ENCODE results near the gene UBE2D2.

Gene UBE2D2

DNA sequence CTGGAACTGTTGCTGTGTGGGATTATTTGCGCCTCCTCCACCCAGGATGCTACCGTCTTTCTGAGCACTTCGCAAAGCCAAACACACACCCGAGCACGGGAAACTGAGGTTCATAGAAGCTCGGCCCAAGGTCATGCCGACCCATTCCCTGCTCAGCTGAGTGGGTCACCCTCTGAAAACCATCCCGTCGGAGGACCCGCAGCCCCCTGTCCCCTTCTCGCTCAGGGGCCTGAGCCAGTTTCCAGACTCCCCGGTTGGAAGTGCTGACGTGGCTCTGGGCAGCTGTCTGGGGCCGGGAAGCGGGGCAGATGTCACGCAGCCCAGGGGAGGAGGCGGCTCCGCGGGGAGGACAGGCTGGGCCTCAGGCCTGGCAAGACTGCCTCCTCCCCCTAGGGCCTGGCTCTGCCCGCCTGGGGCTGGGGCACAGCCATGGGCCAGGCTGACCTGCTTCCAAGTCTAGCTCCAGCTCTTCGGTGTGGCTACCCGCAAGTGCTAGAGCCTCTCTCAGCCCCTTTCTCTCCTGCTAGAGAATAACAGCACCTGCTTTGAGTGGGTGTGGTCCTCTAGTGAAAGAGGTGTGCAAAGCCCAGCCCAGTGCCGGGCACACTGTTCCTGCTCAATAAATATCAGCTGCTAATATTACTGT lies 77.1 kb downstream of the UBE2D2 start:
- Histone ChIP-seq H3K4me3 (ENCODE audit: low read length) (peak overlapping the region; percentile 74), H3K4me1 (ENCODE audit: control insufficient read depth, insufficient read depth, low read length) (peaks cover 59% of the 10 kb centered on the region), H3K27me3 (replicated peaks; ENCODE audit: control insufficient read depth, insufficient read depth, low read length) (no peaks in the 10 kb centered on the region), H3K9ac (ENCODE audit: low read length) (peak overlapping the region; percentile 91), H3K36me3 (ENCODE audit: control insufficient read depth, insufficient read depth, low read length, severe bottlenecking) (no peaks in the 10 kb centered on the region), H3K9me3 (ENCODE audit: control insufficient read depth, low read length) (no peaks in the 10 kb centered on the region)
- DNase-seq (ENCODE audit: low read depth), result peak; percentile 82

DNA sequence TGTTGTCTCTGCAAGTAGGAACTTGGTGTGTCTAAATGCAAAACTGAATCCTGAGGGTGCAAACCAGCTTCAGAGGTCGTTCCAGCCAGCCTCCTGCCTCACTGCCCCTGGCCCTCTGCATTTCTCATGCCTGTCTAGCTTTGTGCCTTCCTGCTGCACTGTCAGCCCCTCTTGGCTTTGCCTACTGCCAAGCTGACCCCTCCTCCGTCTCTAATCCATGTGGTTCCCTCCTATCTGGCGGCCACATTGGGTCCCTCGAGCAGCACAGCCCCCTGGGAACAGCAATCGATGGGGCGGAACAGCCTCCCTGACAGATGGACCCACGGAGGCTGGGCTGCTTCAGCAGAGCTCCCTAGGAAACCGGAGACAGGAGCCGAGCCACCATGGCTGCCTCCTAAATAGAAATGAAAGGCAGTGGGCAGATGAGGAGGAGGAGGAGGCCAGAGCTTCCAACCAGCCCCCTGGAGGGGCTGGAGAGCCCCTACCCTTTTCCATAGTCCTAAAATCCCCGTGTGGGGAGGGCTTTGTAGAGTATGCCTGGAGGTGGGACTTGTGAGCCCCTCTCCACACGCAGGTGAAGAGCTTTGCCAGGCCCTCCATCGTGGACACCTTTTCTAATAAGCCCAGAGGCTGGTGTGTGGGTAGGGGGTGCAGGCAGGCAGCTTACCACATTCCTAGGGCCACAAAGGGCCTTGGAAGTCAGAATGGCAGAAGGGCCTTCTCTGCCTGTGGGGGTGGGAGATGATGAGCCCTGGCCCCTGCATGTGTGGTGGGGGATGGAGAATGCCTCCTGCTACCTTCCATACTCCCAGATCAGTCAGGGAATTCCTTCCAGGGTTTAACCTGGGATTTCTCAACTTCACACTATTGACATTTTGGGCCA lies 77.8 kb downstream of the UBE2D2 start:
- H3K9ac ChIP-seq (ENCODE audit: low read length), result peak overlapping the region; percentile 91
- H3K9me3 ChIP-seq (ENCODE audit: control insufficient read depth, low read length), result no peaks in the 10 kb centered on the region
- no peaks in the 10 kb centered on the region for H3K27me3 ChIP-seq (replicated peaks; ENCODE audit: control insufficient read depth, insufficient read depth, low read length)
- DNase-seq (ENCODE audit: low read depth), result no peak
- no peaks in the 10 kb centered on the region for H3K36me3 ChIP-seq (ENCODE audit: control insufficient read depth, insufficient read depth, low read length, severe bottlenecking)
- peaks cover 65% of the 10 kb centered on the region for H3K4me1 ChIP-seq (ENCODE audit: control insufficient read depth, insufficient read depth, low read length)
- peak overlapping the region; percentile 74 for H3K4me3 ChIP-seq (ENCODE audit: low read length)

DNA sequence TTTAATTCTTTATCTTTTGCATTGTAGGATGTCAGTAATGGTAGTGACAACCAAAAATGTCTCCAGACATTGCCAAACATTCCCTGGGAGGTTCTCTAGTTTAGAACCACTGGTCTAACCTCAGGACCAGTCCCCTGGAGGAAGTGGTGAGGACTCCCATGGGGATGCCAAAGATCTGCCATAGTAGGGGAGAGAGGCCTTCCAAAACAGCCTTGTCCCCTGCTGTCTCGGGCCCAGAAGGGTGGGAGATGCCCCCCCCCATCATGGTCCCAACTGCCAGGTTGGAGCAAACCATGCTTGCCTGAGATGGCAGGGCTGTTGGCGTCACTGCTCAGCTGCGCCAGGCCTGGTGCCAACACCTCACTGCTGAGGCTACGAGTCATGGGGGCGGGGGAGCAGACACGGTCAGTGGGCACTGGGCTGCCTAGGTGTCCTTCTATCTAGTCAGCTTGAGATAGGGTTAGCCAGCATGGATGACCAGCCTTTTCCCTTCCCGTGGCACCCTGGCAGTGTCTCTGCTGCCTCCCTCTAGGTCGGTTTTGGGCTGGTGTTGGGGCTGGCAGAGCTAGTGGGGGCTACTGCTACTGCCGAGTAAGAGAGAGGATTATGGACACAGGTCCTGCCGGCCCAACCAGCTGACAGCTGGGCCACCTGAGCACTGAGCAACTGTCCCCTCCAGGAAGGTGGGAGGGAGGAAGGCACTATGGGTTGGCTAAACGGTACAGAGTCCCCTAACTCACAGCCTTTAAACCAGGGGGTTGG lies 78.7 kb downstream of the UBE2D2 start:
- Histone ChIP-seq H3K27me3 (replicated peaks; ENCODE audit: control insufficient read depth, insufficient read depth, low read length) (no peaks in the 10 kb centered on the region), H3K4me1 (ENCODE audit: control insufficient read depth, insufficient read depth, low read length) (peaks cover 65% of the 10 kb centered on the region), H3K9me3 (ENCODE audit: control insufficient read depth, low read length) (no peaks in the 10 kb centered on the region), H3K9ac (ENCODE audit: low read length) (peak overlapping the region; percentile 22), H3K4me3 (ENCODE audit: low read length) (no peak overlapping the region), H3K36me3 (ENCODE audit: control insufficient read depth, insufficient read depth, low read length, severe bottlenecking) (no peaks in the 10 kb centered on the region)
- DNase-seq (ENCODE audit: low read depth), result no peak

DNA sequence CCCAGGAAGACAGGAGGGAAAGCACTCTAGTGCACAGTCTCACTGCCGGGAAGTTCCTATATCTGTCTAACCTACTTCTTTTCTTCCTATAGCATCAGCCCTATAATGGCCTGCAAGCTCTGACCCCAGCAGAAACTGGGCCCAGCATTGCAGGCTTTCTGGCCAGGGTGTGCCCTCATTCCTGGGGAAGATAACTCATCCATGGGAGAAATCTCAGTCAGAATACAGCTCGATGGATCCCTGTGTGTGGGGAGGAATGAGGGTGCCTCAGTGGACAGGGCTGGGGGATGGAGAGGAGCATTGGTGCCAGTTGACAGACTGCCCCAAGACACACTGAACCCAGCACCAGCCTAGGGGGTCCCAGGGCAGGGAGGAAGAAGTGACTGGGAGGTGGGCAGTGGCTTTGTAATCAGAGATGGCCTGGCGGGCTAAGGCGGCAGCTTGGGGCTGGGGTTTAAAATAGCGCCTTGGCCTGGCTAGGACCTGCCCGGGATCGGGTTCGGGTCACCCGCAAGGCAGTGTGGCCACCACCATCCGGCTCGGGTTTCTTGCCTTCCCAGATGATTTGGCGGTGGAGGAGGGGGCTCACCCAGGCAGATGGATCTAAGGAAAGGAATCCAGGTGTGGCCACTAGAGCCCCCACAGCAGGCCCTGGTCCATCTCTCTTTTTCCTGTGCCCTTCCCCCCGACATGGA lies 79.4 kb downstream of the UBE2D2 start:
- H3K4me1 ChIP-seq (ENCODE audit: control insufficient read depth, insufficient read depth, low read length), result peaks cover 61% of the 10 kb centered on the region
- no peaks in the 10 kb centered on the region for H3K36me3 ChIP-seq (ENCODE audit: control insufficient read depth, insufficient read depth, low read length, severe bottlenecking)
- H3K4me3 ChIP-seq (ENCODE audit: low read length), result no peak overlapping the region
- no peaks in the 10 kb centered on the region for H3K27me3 ChIP-seq (replicated peaks; ENCODE audit: control insufficient read depth, insufficient read depth, low read length)
- H3K9me3 ChIP-seq (ENCODE audit: control insufficient read depth, low read length), result no peaks in the 10 kb centered on the region
- H3K9ac ChIP-seq (ENCODE audit: low read length), result peak overlapping the region; percentile 22
- no peak for DNase-seq (ENCODE audit: low read depth)

DNA sequence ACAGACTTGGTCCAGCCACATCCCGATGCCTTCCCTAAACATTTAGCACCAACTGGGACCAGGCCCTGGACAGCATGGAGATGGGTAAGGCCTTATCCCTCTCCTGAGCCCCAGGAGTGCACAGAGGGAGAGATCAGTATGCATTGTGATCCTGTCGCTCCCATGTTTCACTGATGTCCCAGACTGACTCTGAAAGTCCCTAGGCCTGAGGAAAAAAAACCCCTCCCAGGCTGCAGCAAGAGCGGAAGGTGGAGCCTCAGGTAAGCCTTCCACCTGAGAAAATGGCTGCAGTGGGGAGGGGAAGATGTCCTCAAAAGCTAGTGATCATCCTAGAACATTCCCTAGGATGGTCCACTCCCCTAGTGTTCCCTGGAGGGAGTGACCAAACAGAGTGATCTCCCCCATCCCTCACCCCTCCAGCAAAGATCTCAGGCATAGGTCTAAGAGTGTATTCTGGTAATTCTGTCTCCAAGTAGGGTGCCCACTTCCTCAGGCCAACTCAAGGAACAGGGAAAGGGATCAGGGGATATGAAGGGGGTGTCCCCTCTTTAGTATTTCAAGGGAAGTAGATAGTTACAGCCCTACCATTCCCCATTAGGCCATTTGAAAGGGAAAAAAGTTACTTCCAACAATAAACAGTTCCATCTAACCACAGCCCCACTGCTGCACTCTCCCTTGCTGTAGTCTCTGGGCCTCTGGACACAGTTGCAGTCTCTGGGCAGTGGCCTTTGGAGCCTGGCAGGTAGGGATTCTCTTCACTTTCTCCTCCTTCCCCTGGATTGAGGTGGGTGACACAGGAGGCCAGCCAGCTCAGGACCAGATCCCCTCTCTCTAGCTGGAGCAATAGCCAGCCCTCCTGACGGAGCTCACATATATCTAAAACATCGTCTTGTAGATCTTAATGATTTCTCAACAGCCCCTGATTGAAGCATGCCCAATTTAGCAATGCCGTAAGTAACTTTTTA lies 80.3 kb downstream of the UBE2D2 start:
- Histone ChIP-seq H3K36me3 (ENCODE audit: control insufficient read depth, insufficient read depth, low read length, severe bottlenecking) (no peaks in the 10 kb centered on the region), H3K9me3 (ENCODE audit: control insufficient read depth, low read length) (no peaks in the 10 kb centered on the region), H3K9ac (ENCODE audit: low read length) (no peak overlapping the region), H3K27me3 (replicated peaks; ENCODE audit: control insufficient read depth, insufficient read depth, low read length) (no peaks in the 10 kb centered on the region), H3K4me3 (ENCODE audit: low read length) (no peak overlapping the region), H3K4me1 (ENCODE audit: control insufficient read depth, insufficient read depth, low read length) (peaks cover 53% of the 10 kb centered on the region)
- DNase-seq (ENCODE audit: low read depth), result no peak

DNA sequence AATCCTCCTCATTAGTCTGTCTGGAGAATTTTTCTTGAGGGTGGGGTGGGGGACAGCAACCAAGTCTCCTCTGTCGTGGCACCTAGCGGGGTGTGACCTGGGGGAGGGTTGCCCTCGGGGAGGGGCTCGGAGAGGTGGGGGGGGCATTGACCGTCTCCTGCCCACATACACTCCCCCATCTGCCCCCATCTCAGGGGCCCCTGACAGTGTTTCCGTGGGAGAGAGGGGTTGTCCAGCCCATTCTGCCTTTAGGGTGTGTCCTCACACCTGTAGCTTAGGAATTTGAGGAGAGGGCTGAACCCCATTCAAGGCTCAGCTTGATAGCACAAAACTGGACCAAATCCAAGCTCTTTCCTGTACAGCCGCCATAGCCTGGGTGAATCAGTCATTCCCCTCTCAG lies 81.1 kb downstream of the UBE2D2 start:
- H3K4me1 ChIP-seq (ENCODE audit: control insufficient read depth, insufficient read depth, low read length), result peaks cover 48% of the 10 kb centered on the region

DNA sequence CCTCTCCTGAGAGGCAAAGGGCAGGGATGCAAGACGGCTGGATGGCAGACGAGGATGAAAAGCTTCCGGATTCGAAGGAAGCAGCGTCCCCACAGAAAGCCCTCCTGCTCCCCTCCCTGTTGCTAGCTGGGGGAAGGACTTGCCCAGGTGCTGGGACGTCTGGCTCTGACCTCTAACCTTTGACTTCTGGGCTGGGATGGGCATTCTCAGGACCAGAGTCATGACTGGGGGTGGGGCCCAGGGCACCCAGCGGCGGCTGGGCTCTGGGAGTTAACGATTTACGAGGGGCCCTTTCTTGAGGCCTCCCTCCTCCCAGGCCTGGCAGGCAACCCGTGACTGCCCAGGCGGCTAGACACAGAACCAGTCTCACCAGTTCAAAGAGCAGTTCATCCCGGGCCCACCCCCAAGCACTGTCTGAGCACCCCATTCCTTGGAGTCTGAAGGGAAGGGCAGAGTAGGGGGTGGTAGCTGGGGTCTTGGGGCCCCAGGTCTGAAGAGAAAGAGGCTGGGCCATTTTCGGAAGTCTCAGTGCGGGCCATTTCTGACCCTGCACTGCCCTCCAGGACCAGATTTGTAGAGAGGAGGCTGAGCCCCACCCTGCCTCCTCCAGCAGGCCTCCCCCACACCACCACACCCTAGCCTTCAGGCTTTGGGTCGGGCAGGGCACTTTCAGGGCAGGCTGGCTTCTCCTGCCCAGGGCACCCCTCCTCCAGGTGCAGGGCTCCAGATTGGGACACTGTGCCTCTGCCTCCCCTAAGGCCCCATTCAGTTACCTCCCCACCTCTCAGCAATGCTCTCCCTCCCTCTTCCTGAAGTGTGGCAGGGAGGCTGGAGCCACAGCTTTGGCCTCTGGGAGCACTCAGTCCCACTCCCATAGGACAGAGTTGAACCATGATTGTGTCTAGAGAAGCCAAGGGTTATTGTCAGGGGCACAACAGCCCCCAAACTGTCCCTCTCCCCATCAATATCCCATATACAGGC lies 82.0 kb downstream of the UBE2D2 start:
- H3K4me3 ChIP-seq (ENCODE audit: low read length), result no peak overlapping the region
- H3K27me3 ChIP-seq (replicated peaks; ENCODE audit: control insufficient read depth, insufficient read depth, low read length), result no peaks in the 10 kb centered on the region
- no peaks in the 10 kb centered on the region for H3K9me3 ChIP-seq (ENCODE audit: control insufficient read depth, low read length)
- peaks cover 49% of the 10 kb centered on the region for H3K4me1 ChIP-seq (ENCODE audit: control insufficient read depth, insufficient read depth, low read length)
- peak overlapping the region; percentile 27 for H3K9ac ChIP-seq (ENCODE audit: low read length)
- no peak for DNase-seq (ENCODE audit: low read depth)
- no peaks in the 10 kb centered on the region for H3K36me3 ChIP-seq (ENCODE audit: control insufficient read depth, insufficient read depth, low read length, severe bottlenecking)

More for the DNA sequence above, 81.1 kb downstream of the UBE2D2 start:
- no peak overlapping the region for H3K9ac ChIP-seq (ENCODE audit: low read length)
- DNase-seq (ENCODE audit: low read depth), result no peak
- no peak overlapping the region for H3K4me3 ChIP-seq (ENCODE audit: low read length)
- no peaks in the 10 kb centered on the region for H3K27me3 ChIP-seq (replicated peaks; ENCODE audit: control insufficient read depth, insufficient read depth, low read length)
- H3K36me3 ChIP-seq (ENCODE audit: control insufficient read depth, insufficient read depth, low read length, severe bottlenecking), result no peaks in the 10 kb centered on the region
- H3K9me3 ChIP-seq (ENCODE audit: control insufficient read depth, low read length), result no peaks in the 10 kb centered on the region

DNA sequence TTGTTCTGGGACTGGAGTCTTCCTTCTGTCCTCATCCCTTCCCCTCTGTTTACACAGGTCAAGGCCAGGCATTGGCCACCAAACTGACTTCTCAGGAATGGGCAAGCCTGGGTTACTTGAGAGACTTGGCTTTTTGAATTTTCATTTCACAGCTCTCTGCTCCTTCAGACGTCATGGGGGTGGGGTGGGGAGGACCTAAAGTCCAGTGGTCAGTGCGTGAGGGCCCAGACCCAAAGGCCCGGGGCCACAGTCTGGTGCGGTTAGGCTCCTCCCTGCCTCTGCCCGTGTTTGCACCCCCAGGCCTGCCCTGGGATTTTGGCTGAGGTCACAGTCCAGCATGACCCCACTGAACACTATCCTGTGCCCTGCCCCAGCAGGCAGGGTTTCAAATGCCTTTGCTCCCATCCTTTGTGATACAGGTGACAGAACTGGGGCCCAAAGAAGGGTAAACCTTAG lies 82.9 kb downstream of the UBE2D2 start:
- H3K9ac ChIP-seq (ENCODE audit: low read length), result peak overlapping the region; percentile 27
- no peaks in the 10 kb centered on the region for H3K36me3 ChIP-seq (ENCODE audit: control insufficient read depth, insufficient read depth, low read length, severe bottlenecking)
- no peak for DNase-seq (ENCODE audit: low read depth)
- no peaks in the 10 kb centered on the region for H3K27me3 ChIP-seq (replicated peaks; ENCODE audit: control insufficient read depth, insufficient read depth, low read length)
- no peak overlapping the region for H3K4me3 ChIP-seq (ENCODE audit: low read length)
- peaks cover 41% of the 10 kb centered on the region for H3K4me1 ChIP-seq (ENCODE audit: control insufficient read depth, insufficient read depth, low read length)
- H3K9me3 ChIP-seq (ENCODE audit: control insufficient read depth, low read length), result no peaks in the 10 kb centered on the region

DNA sequence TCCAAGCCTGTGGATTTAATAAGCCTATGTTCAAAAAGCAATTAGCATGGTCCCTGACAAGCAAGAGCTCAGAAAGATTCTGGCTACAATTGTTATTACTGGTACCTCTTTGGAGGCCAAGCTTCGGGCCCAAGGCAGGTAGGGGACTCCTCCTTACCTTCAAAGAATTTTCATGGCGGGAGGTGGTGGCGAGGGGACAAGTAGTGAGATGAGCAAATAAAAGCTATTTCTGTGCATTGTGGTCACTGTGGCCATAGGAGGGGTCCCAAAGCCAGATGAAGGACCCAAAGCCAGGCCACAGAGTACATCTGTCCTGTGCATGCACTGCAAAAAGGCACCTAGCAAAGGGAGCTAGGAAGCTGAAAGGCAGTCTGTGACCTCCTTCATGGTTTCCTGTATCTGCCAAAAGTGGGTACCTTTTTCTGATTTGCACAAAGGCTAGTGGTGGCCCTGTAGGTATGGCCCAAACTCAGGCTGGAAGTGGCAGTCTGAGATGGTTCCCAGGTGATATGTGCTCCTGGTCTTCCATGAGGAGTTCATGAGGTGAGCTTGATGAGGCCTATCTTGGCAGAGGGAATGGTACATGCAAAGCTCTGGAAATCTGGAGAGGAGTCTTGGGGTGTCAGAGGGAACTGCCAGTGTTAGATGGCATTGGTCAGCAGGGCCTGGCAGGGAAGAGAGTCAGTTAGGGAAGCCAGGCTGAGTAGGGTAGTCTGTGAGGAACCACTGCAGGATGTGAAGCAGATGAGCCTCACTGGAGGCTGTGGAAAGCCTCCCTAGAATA lies 83.7 kb downstream of the UBE2D2 start:
- DNase-seq (ENCODE audit: low read depth), result no peak
- H3K9me3 ChIP-seq (ENCODE audit: control insufficient read depth, low read length), result no peaks in the 10 kb centered on the region
- no peak overlapping the region for H3K4me3 ChIP-seq (ENCODE audit: low read length)
- no peaks in the 10 kb centered on the region for H3K27me3 ChIP-seq (replicated peaks; ENCODE audit: control insufficient read depth, insufficient read depth, low read length)
- peaks cover 33% of the 10 kb centered on the region for H3K4me1 ChIP-seq (ENCODE audit: control insufficient read depth, insufficient read depth, low read length)
- H3K36me3 ChIP-seq (ENCODE audit: control insufficient read depth, insufficient read depth, low read length, severe bottlenecking), result no peaks in the 10 kb centered on the region
- H3K9ac ChIP-seq (ENCODE audit: low read length), result no peak overlapping the region
